ENCODE data around the gene FITM1.

The FITM1 gene
- long read RNA-seq = 0 reads

DNA sequence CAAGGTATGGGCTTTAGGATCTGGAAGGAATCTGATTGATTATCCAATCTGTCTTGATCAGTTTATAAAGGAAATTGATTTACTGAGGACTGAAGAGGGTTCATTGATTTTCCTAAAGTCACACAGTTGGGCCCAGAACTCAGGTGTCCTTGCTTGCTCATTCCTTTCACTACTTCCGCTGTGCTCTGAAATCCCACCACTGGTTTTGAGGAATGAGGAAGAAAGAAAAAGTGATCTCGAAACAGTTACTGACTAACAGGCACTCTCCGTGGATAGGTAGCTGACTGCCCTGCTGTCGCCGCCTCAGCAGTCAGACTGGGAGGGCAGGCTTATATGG lies at the start of gene FITM1:
Gene FITM1, plus strand, starts transcription at position 280 of the 337 bp plus-strand sequence. CDS start 905 bp downstream, outside the sequence.
- Histone ChIP-seq H3K4me3 (replicated peaks; ENCODE audit: insufficient read depth, low read length) (no peak within 1 kb of the TSS), H3K27ac (replicated peaks) (no peak within 1 kb of the TSS)
- DNase-seq (ENCODE audit: low read depth in 1 of 2, low spot score in 1 of 2) = no peak

GRCh38 chr14:24080888-24081738 lies 49.3 kb upstream of the FITM1 start:
- peak in 1 of 2 experiments; percentile 40 for DNase-seq (ENCODE audit: low read depth in 1 of 2, low spot score in 1 of 2)
- TF ChIP-seq, protein P1, sequence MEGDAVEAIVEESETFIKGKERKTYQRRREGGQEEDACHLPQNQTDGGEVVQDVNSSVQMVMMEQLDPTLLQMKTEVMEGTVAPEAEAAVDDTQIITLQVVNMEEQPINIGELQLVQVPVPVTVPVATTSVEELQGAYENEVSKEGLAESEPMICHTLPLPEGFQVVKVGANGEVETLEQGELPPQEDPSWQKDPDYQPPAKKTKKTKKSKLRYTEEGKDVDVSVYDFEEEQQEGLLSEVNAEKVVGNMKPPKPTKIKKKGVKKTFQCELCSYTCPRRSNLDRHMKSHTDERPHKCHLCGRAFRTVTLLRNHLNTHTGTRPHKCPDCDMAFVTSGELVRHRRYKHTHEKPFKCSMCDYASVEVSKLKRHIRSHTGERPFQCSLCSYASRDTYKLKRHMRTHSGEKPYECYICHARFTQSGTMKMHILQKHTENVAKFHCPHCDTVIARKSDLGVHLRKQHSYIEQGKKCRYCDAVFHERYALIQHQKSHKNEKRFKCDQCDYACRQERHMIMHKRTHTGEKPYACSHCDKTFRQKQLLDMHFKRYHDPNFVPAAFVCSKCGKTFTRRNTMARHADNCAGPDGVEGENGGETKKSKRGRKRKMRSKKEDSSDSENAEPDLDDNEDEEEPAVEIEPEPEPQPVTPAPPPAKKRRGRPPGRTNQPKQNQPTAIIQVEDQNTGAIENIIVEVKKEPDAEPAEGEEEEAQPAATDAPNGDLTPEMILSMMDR (IDR thresholded peaks at IDR 0.05; ENCODE audit: insufficient read depth, low read length) = no peak
- TF ChIP-seq GABPA (IDR thresholded peaks at IDR 0.05; ENCODE audit: low read depth) (no peak), POLR2AphosphoS5 (IDR thresholded peaks at IDR 0.05; ENCODE audit: low read depth) (no peak), SPI1 (IDR thresholded peaks at IDR 0.05; ENCODE audit: borderline replicate concordance, low read depth) (no peak)
- TF ChIP-seq, protein P2, sequence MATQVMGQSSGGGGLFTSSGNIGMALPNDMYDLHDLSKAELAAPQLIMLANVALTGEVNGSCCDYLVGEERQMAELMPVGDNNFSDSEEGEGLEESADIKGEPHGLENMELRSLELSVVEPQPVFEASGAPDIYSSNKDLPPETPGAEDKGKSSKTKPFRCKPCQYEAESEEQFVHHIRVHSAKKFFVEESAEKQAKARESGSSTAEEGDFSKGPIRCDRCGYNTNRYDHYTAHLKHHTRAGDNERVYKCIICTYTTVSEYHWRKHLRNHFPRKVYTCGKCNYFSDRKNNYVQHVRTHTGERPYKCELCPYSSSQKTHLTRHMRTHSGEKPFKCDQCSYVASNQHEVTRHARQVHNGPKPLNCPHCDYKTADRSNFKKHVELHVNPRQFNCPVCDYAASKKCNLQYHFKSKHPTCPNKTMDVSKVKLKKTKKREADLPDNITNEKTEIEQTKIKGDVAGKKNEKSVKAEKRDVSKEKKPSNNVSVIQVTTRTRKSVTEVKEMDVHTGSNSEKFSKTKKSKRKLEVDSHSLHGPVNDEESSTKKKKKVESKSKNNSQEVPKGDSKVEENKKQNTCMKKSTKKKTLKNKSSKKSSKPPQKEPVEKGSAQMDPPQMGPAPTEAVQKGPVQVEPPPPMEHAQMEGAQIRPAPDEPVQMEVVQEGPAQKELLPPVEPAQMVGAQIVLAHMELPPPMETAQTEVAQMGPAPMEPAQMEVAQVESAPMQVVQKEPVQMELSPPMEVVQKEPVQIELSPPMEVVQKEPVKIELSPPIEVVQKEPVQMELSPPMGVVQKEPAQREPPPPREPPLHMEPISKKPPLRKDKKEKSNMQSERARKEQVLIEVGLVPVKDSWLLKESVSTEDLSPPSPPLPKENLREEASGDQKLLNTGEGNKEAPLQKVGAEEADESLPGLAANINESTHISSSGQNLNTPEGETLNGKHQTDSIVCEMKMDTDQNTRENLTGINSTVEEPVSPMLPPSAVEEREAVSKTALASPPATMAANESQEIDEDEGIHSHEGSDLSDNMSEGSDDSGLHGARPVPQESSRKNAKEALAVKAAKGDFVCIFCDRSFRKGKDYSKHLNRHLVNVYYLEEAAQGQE (IDR thresholded peaks at IDR 0.05; ENCODE audit: insufficient replicate concordance, low read depth) = no peak
- no peak overlapping the region for H3K27ac ChIP-seq (replicated peaks)
- peaks cover 21% of the 10 kb centered on the region for H3K27me3 ChIP-seq (ENCODE audit: insufficient read depth, poor library complexity, severe bottlenecking)
- peak overlapping the region; percentile 49 for H3K4me3 ChIP-seq (replicated peaks; ENCODE audit: insufficient read depth, low read length)

More for the DNA sequence above, at the start of gene FITM1:
- H3K27me3 ChIP-seq (ENCODE audit: insufficient read depth, poor library complexity, severe bottlenecking) = no peaks in the 10 kb centered on the region
- TF ChIP-seq, protein P2 (IDR thresholded peaks at IDR 0.05; ENCODE audit: insufficient replicate concordance, low read depth) = no peak
- TF ChIP-seq POLR2AphosphoS5 (IDR thresholded peaks at IDR 0.05; ENCODE audit: low read depth) (no peak), GABPA (IDR thresholded peaks at IDR 0.05; ENCODE audit: low read depth) (no peak), SPI1 (IDR thresholded peaks at IDR 0.05; ENCODE audit: borderline replicate concordance, low read depth) (no peak)
- TF ChIP-seq, protein P1 (IDR thresholded peaks at IDR 0.05; ENCODE audit: insufficient read depth, low read length) = no peak

DNA sequence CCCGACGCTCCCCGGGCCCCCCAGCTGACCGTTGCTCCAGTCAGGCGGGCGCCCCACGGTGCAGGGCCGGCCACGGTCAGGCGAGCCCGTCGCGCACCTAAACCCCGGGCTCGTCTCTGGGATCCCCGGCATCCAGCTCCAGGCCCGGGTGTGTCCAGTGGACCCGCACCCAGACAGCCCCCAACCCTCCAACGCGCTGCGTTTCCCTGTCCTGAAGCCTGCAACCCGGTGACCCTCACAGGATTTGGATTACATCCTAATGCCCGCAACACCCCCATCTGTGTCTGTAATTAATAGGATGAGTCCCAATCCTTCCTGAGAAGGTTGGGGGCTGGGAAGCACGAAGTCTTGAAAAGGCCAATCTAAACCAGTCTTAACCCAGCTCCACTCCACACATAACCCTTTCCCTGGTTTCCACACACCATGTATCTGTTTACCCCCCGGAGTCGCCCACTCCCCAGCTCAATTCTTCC lies 48.7 kb upstream of the FITM1 start:
- TF ChIP-seq, protein P1 (IDR thresholded peaks at IDR 0.05; ENCODE audit: insufficient read depth, low read length) = no peak
- no peak for TF ChIP-seq SPI1 (IDR thresholded peaks at IDR 0.05; ENCODE audit: borderline replicate concordance, low read depth)
- TF ChIP-seq POLR2AphosphoS5 (IDR thresholded peaks at IDR 0.05; ENCODE audit: low read depth) = no peak
- no peak for TF ChIP-seq GABPA (IDR thresholded peaks at IDR 0.05; ENCODE audit: low read depth)
- TF ChIP-seq, protein P2 (IDR thresholded peaks at IDR 0.05; ENCODE audit: insufficient replicate concordance, low read depth) = no peak

More for the DNA sequence above, 48.7 kb upstream of the FITM1 start:
- Histone ChIP-seq H3K4me3 (replicated peaks; ENCODE audit: insufficient read depth, low read length) (peak overlapping the region; percentile 49), H3K27ac (replicated peaks) (no peak overlapping the region), H3K27me3 (ENCODE audit: insufficient read depth, poor library complexity, severe bottlenecking) (peaks cover 21% of the 10 kb centered on the region)
- DNase-seq (ENCODE audit: low read depth in 1 of 2, low spot score in 1 of 2) = no peak
